ENCODE measurements around the gene TUBB6. TPM values are rescaled to one million over a fixed set of nuclear protein-coding genes. Genes with fewer than 3 reads are reported as not detected.

Gene TUBB6
- total RNA-seq, 2 donors from 2014 or later: 7.8 to 41.6 TPM

DNA sequence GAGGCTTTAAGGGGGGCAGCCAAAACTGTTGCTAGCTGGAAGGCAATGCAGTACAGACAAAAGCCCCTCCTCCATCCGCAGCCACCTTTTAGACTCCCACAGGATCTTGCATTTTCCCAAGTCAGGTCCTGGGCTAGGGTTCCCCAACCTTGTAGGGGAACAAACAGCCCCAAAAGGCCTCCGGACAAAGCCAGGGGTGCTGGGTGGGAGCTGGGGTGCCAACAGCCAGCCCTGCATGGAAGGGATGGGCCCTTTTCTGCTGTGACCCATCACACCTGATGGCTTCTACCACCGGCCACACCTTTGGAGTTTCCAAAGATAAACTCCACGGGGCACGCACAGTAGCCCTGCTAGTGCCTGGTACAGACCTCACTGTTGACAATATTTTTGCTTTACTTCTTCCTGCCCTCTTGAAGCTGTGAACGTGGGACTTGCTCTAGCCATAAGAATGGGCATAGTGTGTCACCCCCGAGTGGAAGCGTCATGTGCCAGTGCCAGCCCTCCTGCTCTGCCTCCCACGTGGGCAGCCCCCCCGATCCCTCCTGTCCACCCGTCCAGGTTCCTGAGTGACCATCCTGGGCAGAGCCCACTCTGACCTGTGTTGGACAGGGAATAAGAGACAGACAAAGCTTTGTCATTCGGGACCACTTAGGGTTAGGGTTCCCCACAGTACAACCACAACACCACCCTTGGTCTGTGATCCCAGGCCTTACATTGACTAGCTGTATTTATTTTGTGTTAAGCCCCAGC is 18.8 kb downstream of the TUBB6 start:
- TF ChIP-seq, protein P1, sequence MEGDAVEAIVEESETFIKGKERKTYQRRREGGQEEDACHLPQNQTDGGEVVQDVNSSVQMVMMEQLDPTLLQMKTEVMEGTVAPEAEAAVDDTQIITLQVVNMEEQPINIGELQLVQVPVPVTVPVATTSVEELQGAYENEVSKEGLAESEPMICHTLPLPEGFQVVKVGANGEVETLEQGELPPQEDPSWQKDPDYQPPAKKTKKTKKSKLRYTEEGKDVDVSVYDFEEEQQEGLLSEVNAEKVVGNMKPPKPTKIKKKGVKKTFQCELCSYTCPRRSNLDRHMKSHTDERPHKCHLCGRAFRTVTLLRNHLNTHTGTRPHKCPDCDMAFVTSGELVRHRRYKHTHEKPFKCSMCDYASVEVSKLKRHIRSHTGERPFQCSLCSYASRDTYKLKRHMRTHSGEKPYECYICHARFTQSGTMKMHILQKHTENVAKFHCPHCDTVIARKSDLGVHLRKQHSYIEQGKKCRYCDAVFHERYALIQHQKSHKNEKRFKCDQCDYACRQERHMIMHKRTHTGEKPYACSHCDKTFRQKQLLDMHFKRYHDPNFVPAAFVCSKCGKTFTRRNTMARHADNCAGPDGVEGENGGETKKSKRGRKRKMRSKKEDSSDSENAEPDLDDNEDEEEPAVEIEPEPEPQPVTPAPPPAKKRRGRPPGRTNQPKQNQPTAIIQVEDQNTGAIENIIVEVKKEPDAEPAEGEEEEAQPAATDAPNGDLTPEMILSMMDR (IDR thresholded peaks at IDR 0.05): no peak
- Histone ChIP-seq H3K9ac (ENCODE audit: low read depth in 2 of 2, low read length in 2 of 2) (no peak overlapping the region), H3K9me3 (no peaks in the 10 kb centered on the region), H3K27ac (no peak overlapping the region), H3K4me3 (no peak overlapping the region), H3K4me1 (no peaks in the 10 kb centered on the region), H3K27me3 (no peaks in the 10 kb centered on the region), H3K36me3 (peaks cover 18% of the 10 kb centered on the region)
- intact Hi-C loops (cut with DNase I): loop anchor here (10.0 kb wide), 1 partner anchor 48 kb away; the partner anchor contains the start of gene AFG3L2
- no peak for DNase-seq

DNA sequence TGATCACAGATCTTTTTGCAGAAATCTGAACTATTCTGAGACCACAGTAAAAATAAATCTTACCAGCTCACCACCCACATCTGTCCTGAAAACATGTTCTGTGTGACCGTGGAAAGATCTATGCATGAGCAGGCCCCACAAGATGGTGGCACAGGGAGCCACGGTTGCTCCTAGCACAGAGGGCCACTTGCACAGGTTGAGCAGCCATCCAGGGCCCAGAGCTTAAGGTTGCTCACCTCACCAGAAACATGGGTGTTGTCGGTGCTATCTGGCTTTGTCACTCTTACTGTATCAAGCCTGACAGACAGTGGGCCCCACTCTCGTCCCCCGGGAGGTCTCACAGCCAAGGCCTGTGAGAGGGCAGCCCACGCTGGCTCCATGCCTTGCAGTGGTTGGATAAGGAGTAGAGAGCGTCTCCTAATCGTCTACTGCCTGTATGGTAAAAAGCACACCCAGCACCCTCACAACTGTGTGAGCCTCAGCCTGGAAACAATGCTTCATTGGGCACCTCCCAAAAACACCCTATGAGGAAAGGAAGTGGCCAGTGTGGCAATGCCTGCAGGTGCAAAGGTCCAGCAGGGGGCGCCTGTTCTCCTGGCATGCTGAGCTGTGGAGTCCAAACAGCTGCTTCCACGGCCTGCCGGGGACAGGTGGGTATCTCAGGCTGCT is 19.6 kb downstream of the TUBB6 start:
- Histone ChIP-seq H3K27me3 (no peaks in the 10 kb centered on the region), H3K4me3 (no peak overlapping the region), H3K4me1 (no peaks in the 10 kb centered on the region), H3K36me3 (peaks cover 18% of the 10 kb centered on the region), H3K9me3 (no peaks in the 10 kb centered on the region), H3K27ac (no peak overlapping the region), H3K9ac (ENCODE audit: low read depth in 2 of 2, low read length in 2 of 2) (no peak overlapping the region)
- intact Hi-C loops (cut with DNase I): loop anchor here (10.0 kb wide), 1 partner anchor 47 kb away; the partner anchor contains the start of gene AFG3L2
- DNase-seq: peak; percentile 80
- TF ChIP-seq, protein P1 (IDR thresholded peaks at IDR 0.05): peak; percentile 84

DNA sequence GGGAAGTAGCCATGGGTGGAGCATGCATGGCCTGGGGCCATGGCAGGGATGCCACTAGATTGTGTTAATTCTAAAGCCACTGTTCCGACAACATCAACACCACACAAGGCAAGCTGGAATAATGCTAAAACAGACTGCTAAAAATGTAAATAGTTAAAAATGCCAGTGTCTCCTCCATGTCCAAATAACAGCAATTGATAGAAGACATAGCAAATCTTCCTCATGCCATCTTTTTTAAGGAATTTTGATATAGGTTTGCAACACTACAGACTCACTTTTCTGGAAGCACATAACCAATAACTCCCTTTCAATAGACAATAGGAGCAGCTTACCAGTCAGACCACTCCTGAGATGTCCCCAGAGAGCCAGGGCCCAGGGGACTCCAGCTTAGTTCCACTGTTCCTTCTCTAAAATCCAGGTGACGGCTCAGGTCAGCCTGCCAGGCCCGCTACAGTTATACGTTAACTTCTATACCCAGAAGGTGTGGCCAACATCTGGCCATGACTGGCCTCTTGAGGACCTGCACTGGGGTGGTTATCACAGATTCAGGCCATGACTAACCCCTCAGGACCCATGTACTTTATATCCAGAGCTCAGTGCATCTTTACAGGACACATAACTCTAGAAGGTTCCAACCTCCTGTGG is 20.3 kb downstream of the TUBB6 start:
- Histone ChIP-seq H3K4me1 (no peaks in the 10 kb centered on the region), H3K27ac (no peak overlapping the region), H3K36me3 (peaks cover 18% of the 10 kb centered on the region), H3K9me3 (no peaks in the 10 kb centered on the region), H3K4me3 (no peak overlapping the region), H3K27me3 (no peaks in the 10 kb centered on the region), H3K9ac (ENCODE audit: low read depth in 2 of 2, low read length in 2 of 2) (no peak overlapping the region)
- no peak for DNase-seq
- TF ChIP-seq, protein P1 (IDR thresholded peaks at IDR 0.05): peak; percentile 32
- intact Hi-C loops (cut with DNase I): loop anchor here (10.0 kb wide), 1 partner anchor 46 kb away; the partner anchor contains the start of gene AFG3L2

GRCh38 chr18:12329125-12329698 is 21.2 kb downstream of the TUBB6 start:
- Histone ChIP-seq H3K9ac (ENCODE audit: low read depth in 2 of 2, low read length in 2 of 2) (no peak overlapping the region), H3K27ac (no peak overlapping the region), H3K27me3 (no peaks in the 10 kb centered on the region), H3K36me3 (peaks cover 18% of the 10 kb centered on the region), H3K4me1 (no peaks in the 10 kb centered on the region), H3K9me3 (no peaks in the 10 kb centered on the region), H3K4me3 (no peak overlapping the region)
- TF ChIP-seq, protein P1 (IDR thresholded peaks at IDR 0.05): no peak
- DNase-seq: no peak
- intact Hi-C loops (cut with DNase I): loop anchor here (10.0 kb wide), 1 partner anchor 46 kb away; the partner anchor contains the start of gene AFG3L2

DNA sequence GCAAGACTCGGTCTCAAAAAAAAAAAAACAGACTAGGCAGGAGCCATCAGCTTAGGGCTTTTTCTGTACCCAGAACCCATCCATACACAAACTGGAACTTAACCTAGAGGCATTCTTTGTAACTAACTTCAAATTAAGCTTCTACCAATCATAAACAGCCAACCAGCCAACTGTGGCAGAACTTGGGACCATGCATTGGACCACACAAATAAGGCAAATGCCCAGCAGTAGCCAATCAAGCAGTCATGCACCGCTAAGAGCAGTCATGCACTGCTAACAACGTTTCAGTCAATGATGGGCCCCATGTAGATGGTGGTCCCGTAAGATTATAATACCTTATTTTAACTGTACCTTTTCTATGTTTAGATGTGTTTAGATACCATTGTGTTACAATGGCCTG is 22.7 kb downstream of the TUBB6 start:
- Histone ChIP-seq H3K27ac (no peak overlapping the region), H3K27me3 (no peaks in the 10 kb centered on the region), H3K9ac (ENCODE audit: low read depth in 2 of 2, low read length in 2 of 2) (no peak overlapping the region), H3K4me1 (no peaks in the 10 kb centered on the region), H3K4me3 (no peak overlapping the region), H3K36me3 (peaks cover 10% of the 10 kb centered on the region), H3K9me3 (no peaks in the 10 kb centered on the region)
- TF ChIP-seq, protein P1 (IDR thresholded peaks at IDR 0.05): no peak
- no peak for DNase-seq
- intact Hi-C loops (cut with DNase I): no loop called here

Data from colonic mucosa (tissue), 4 donors.